WTC11 (cell line): Measurements from ENCODE around the gene HOMEZ. TPM values are rescaled to one million over a fixed set of nuclear protein-coding genes. Genes with fewer than 3 reads are reported as not detected.
"Not testable (repeated sequence)": the region's sequence is repeated elsewhere in the genome, so short reads cannot be mapped to it uniquely, and the experiment has no call there.

ENCODE experiments used
- ATAC-seq: fragments of 200-7000 bp; cut with Tn5 transposase; 2 replicates; pipeline ENCODE4 v1.10.0; 2021; ENCODE audit warnings: mild to moderate bottlenecking, moderate library complexity
- CTCF ChIA-PET: fragments of 300-600 bp; sonication (Branson Sonifier 250); formaldehyde crosslinking; loops from one replicate; lab custom pipeline; 2021; ENCODE audit warnings: antibody characterized with exemption; lab: Charles Lee
- POLR2A ChIA-PET: fragments of 350-600 bp; sonication (Branson Sonifier 250); formaldehyde crosslinking; loops from one replicate; lab custom pipeline; 2021; ENCODE audit warnings: antibody characterized with exemption; lab: Charles Lee
- DNase-seq: peaks from one replicate; pipeline ENCODE4 v3.0.0; 2021; ENCODE audit warnings: low spot score
- H3K27ac Mint-ChIP-seq: 2 replicates; pipeline ENCODE4 v1.8.0; 2021; ENCODE audit warnings: mixed read lengths
- H3K27me3 Mint-ChIP-seq: 2 replicates; pipeline ENCODE4 v1.8.0; 2021; ENCODE audit warnings: low read depth, mild to moderate bottlenecking, moderate library complexity, mixed read lengths
- H3K36me3 Mint-ChIP-seq: 2 replicates; pipeline ENCODE4 v1.8.0; 2021; ENCODE audit warnings: mixed read lengths
- H3K4me1 Mint-ChIP-seq: 2 replicates; pipeline ENCODE4 v1.8.0; 2022; ENCODE audit warnings: mixed read lengths
- H3K4me3 Mint-ChIP-seq: 2 replicates; pipeline ENCODE4 v1.8.0; 2021; ENCODE audit warnings: mild to moderate bottlenecking, moderate library complexity, mixed read lengths
- H3K9me3 Mint-ChIP-seq: 2 replicates; pipeline ENCODE4 v1.8.0; 2021; ENCODE audit warnings: mixed read lengths
- AFF4 ChIP-seq: sonication (generic); formaldehyde crosslinking; IDR thresholded peaks from 2 replicates; pipeline ENCODE4 v1.8.1; 2023; ENCODE audit warnings: mild to moderate bottlenecking, missing genetic modification reagents, borderline replicate concordance
- AR ChIP-seq: fragments of 250-450 bp; sonication (Bioruptor Pico); IDR thresholded peaks from 2 replicates; pipeline ENCODE4 v1.9.0; 2021; ENCODE audit warnings: mild to moderate bottlenecking
- CDX4 ChIP-seq: fragments of 250-450 bp; sonication (Bioruptor Pico); IDR thresholded peaks from 2 replicates; pipeline ENCODE4 v1.9.0; 2021; ENCODE audit warnings: moderate library complexity, mild to moderate bottlenecking, inconsistent platforms, borderline replicate concordance
- CTCF ChIP-seq: fragments of 200-600 bp; IDR thresholded peaks from 2 replicates; pipeline ENCODE4 v1.8.0; 2022; ENCODE audit warnings: antibody characterized with exemption
- EMX1 ChIP-seq: fragments of 250-450 bp; sonication (Bioruptor Pico); IDR thresholded peaks from 2 replicates; pipeline ENCODE4 v1.8.0; 2021; ENCODE audit warnings: mild to moderate bottlenecking
- ERG ChIP-seq: fragments of 250-450 bp; sonication (Bioruptor Pico); IDR thresholded peaks from 2 replicates; pipeline ENCODE4 v1.8.0; 2021; ENCODE audit warnings: mild to moderate bottlenecking
- GABPB1 ChIP-seq: sonication (generic); formaldehyde crosslinking; IDR thresholded peaks from 2 replicates; pipeline ENCODE4 v1.8.1; 2023; ENCODE audit warnings: mild to moderate bottlenecking, missing genetic modification reagents
- KAT7 ChIP-seq: sonication (generic); formaldehyde crosslinking; IDR thresholded peaks from 2 replicates; pipeline ENCODE4 v1.8.1; 2023; ENCODE audit warnings: missing genetic modification reagents, mild to moderate bottlenecking, borderline replicate concordance
- MLX ChIP-seq: sonication (generic); formaldehyde crosslinking; IDR thresholded peaks from 2 replicates; pipeline ENCODE4 v1.8.1; 2023; ENCODE audit warnings: mild to moderate bottlenecking, missing genetic modification reagents, moderate library complexity
- MYBL2 ChIP-seq: sonication (generic); formaldehyde crosslinking; IDR thresholded peaks from 2 replicates; pipeline ENCODE4 v1.8.1; 2023; ENCODE audit warnings: mild to moderate bottlenecking, moderate library complexity, missing genetic modification reagents
- NR1H2 ChIP-seq: sonication (generic); formaldehyde crosslinking; IDR thresholded peaks from 2 replicates; pipeline ENCODE4 v1.9.0; 2021; ENCODE audit warnings: mild to moderate bottlenecking, moderate library complexity, missing genetic modification reagents
- PRDM15 ChIP-seq: sonication (generic); formaldehyde crosslinking; IDR thresholded peaks from 2 replicates; pipeline ENCODE4 v1.8.0; 2022; ENCODE audit warnings: missing genetic modification reagents
- RORB ChIP-seq: fragments of 250-450 bp; sonication (Bioruptor Pico); IDR thresholded peaks from 2 replicates; pipeline ENCODE4 v1.9.0; 2021; ENCODE audit warnings: mild to moderate bottlenecking
- ZBTB43 ChIP-seq: sonication (generic); formaldehyde crosslinking; IDR thresholded peaks from 2 replicates; pipeline ENCODE4 v1.8.1; 2023; ENCODE audit warnings: mild to moderate bottlenecking, missing genetic modification reagents
- total RNA-seq: library from RNA; stranded (reverse); gene quantifications from 3 replicates; pipeline ENCODE4 v1.2.3, GENCODE V29; 2021

HOMEZ gene
- total RNA-seq, 1 experiment from 2014 or later, result 10.7 TPM

- peak; percentile 88 for TF ChIP-seq ERG
- peak; percentile 21; the same call in 1 of the 2 replicates for TF ChIP-seq GABPB1 (CRISPR knock-in tag)
- no peak for TF ChIP-seq CTCF
- TF ChIP-seq, all 79 proteins: peak for 8
These were observed 40.8 kb upstream of the HOMEZ start (continued) for GRCh38 chr14:23326491-23327332.

GRCh38 chr14:23325746-23326145, 39.8 kb upstream of the HOMEZ start:
- DNase-seq, H3K27me3 Mint-ChIP-seq, ATAC-seq, H3K4me3 Mint-ChIP-seq, H3K9me3 Mint-ChIP-seq: not testable (repeated sequence)
- Mint-ChIP-seq H3K4me1 (peaks cover 13% of the 10 kb centered on the region), H3K27ac (peak overlapping the region; percentile 38; the same call in 1 of the 2 replicates), H3K36me3 (peaks cover 41% of the 10 kb centered on the region)
- ChIA-PET POLR2A (interaction anchor here (1.3 to 2.5 kb wide), 3 partner anchors 27 to 211 kb away, joined by 3 to 17 read pairs (median 8); partner anchors contain the start of gene SLC22A17), CTCF (interaction anchor here (1.6 to 2.7 kb wide), 7 partner anchors 31 to 257 kb away, joined by 5 to 42 read pairs (median 10); no protein-coding TSS in a partner anchor)

- POLR2A ChIA-PET, result no interaction called here
- Mint-ChIP-seq H3K27me3 (no peaks in the 10 kb centered on the region; the same call in 1 of the 2 replicates), H3K4me1 (peaks cover 20% of the 10 kb centered on the region), H3K4me3 (no peak overlapping the region), H3K36me3 (peaks cover 41% of the 10 kb centered on the region), H3K9me3 (no peaks in the 10 kb centered on the region), H3K27ac (no peak overlapping the region)
- ATAC-seq, result no peak
- CTCF ChIA-PET, result interaction anchor here (0.8 kb wide), 1 partner anchor 21 kb away, joined by 4 read pairs; no protein-coding TSS in a partner anchor
- no peak for DNase-seq
- TF ChIP-seq ZBTB43 (CRISPR knock-in tag), result no peak
- TF ChIP-seq RORB, result no peak
- TF ChIP-seq CDX4 (CRISPR knock-in tag), result no peak
- TF ChIP-seq NR1H2 (CRISPR knock-in tag), result no peak
- no peak for TF ChIP-seq MLX (CRISPR knock-in tag)
- no peak for TF ChIP-seq AR
- no peak for TF ChIP-seq MYBL2
- no peak for TF ChIP-seq PRDM15
- no peak for TF ChIP-seq EMX1 (CRISPR knock-in tag)
- no peak for TF ChIP-seq KAT7
- no peak for TF ChIP-seq AFF4 (CRISPR knock-in tag)
These were observed 39.1 kb upstream of the HOMEZ start for GRCh38 chr14:23324993-23325392.
